Breast epithelium (tissue), 4 donors: ENCODE measurements around the gene RERG. TPM values are rescaled to one million over a fixed set of nuclear protein-coding genes. Genes with fewer than 3 reads are reported as not detected.
A peak's percentile ranks its signal among the peaks of the same experiment; 100 is the strongest.

Experiments
- DNase-seq, 2 donors: peaks; one replicate each; pipeline ENCODE4 v3.0.0-alpha.2; 2019; ENCODE audit warnings: low spot score in 2 of 2
- H3K27ac ChIP-seq, 2 donors: fragments of 200-600 bp; sonication (generic) in 1 of 2; one replicate each; pipeline ENCODE4 v1.5.1; 2016 to 2019; ENCODE audit warnings: mild to moderate bottlenecking in 1 of 2
- H3K27me3 ChIP-seq, 2 donors: fragments of 200-600 bp; sonication (generic) in 1 of 2; one replicate each; pipeline versions ENCODE4 v1.5.1 to v1.6.0; 2017 to 2019; ENCODE audit warnings: control low read depth in 1 of 2, mild to moderate bottlenecking in 1 of 2
- H3K36me3 ChIP-seq: fragments of 200-600 bp; one replicate; pipeline ENCODE4 v1.5.1; 2019
- H3K4me1 ChIP-seq, 2 donors: fragments of 200-600 bp; sonication (generic); one replicate each; pipeline ENCODE4 v1.5.1; 2016 to 2019; ENCODE audit warnings: control low read depth in 1 of 2
- H3K4me3 ChIP-seq, 3 donors: fragments of 200-600 bp; sonication (generic); 1 replicate in 2 of 3; 2 replicates in 1 of 3; pipeline ENCODE4 v1.5.1; 2016 to 2019; ENCODE audit warnings: mild to moderate bottlenecking in 3 of 3, moderate library complexity in 2 of 3
- H3K9me3 ChIP-seq, 2 donors: fragments of 200-600 bp; sonication (generic) in 1 of 2; one replicate each; pipeline ENCODE4 v1.5.1; 2016 to 2019; ENCODE audit warnings: control low read depth in 1 of 2
- POLR2A ChIP-seq: fragments of 450-650 bp; IDR thresholded peaks from one replicate; pipeline ENCODE4 v1.6.1; 2016; ENCODE audit warnings: antibody characterized with exemption, mild to moderate bottlenecking, moderate library complexity
- POLR2AphosphoS5 ChIP-seq, 3 donors: sonication (generic); formaldehyde crosslinking; IDR thresholded peaks; one replicate each; pipeline ENCODE4 v1.6.1; 2017; ENCODE audit warnings: antibody characterized with exemption in 3 of 3
- intact Hi-C: fragments of 100-400 bp; cut with DNase I; formaldehyde crosslinking; loops from one replicate; pipeline ENCODE4 v1.15.1; 2023; ENCODE audit warnings: low total_unique reads
- total RNA-seq, 3 donors: library from RNA; depleted of rRNA; stranded (reverse); fragments of >200 nt; gene quantifications; one replicate each; pipeline ENCODE4 v1.1.0, GENCODE V29; 2016
- TF ChIP-seq, protein P1 (sequence below), 3 donors: fragments of 450-650 bp; IDR thresholded peaks; one replicate each; pipeline ENCODE4 v1.5.1; 2016 to 2017; ENCODE audit warnings: antibody characterized with exemption in 3 of 3, mild to moderate bottlenecking in 3 of 3, moderate library complexity in 3 of 3

The RERG gene
- total RNA-seq, 3 donors from 2014 or later: 16.3 to 126 (median 60.0) TPM

DNA sequence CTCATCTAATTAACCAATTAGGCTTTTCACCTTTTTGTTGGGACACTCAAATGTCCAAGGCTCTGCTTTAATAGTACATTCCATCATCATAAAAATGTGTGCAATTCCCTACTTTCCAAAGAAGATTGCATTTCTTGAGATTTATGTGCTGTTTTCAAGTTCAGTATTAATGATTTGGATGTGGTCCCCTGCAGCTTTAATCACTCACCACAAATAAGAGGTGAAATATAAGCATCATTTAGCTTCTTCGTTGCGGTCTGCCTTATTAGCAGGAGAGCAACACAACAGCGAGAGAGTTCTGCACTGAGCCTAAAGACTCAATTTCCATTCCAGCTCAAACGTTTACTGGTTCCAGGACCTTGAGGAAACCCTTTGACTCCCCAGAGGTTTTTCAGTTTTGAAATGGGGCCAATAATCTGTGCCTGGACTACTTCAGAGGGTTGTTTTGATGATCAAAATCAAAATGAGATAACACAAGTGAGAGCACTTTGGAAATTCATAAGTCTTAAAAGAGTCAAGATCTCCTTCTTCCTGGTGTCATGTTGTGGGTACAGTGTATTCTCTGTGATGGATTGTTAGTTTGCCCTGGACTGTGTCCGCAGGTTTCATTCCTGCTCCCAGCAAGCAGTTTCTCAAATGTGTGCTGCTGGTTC lies 53.1 kb downstream of the RERG start:
- H3K27ac ChIP-seq: peak overlapping the region in 1 of 2 donors; percentile 9
- no peaks in the 10 kb centered on the region for H3K4me1 ChIP-seq
- H3K4me3 ChIP-seq: no peak overlapping the region
- no peak for DNase-seq
- intact Hi-C loops: no loop called here
- H3K9me3 ChIP-seq: no peaks in the 10 kb centered on the region
- TF ChIP-seq POLR2A: no peak
- no peak for TF ChIP-seq POLR2AphosphoS5 (IDR thresholded peaks at IDR 0.05)
- TF ChIP-seq, protein P1, sequence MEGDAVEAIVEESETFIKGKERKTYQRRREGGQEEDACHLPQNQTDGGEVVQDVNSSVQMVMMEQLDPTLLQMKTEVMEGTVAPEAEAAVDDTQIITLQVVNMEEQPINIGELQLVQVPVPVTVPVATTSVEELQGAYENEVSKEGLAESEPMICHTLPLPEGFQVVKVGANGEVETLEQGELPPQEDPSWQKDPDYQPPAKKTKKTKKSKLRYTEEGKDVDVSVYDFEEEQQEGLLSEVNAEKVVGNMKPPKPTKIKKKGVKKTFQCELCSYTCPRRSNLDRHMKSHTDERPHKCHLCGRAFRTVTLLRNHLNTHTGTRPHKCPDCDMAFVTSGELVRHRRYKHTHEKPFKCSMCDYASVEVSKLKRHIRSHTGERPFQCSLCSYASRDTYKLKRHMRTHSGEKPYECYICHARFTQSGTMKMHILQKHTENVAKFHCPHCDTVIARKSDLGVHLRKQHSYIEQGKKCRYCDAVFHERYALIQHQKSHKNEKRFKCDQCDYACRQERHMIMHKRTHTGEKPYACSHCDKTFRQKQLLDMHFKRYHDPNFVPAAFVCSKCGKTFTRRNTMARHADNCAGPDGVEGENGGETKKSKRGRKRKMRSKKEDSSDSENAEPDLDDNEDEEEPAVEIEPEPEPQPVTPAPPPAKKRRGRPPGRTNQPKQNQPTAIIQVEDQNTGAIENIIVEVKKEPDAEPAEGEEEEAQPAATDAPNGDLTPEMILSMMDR (IDR thresholded peaks at IDR 0.05): no peak
- no peaks in the 10 kb centered on the region for H3K27me3 ChIP-seq
- H3K36me3 ChIP-seq: no peaks in the 10 kb centered on the region

- no peaks in the 10 kb centered on the region for H3K27me3 ChIP-seq
- no peak for DNase-seq
- no peaks in the 10 kb centered on the region for H3K9me3 ChIP-seq
- H3K4me3 ChIP-seq: no peak overlapping the region
- intact Hi-C loops: no loop called here
- no peaks in the 10 kb centered on the region for H3K4me1 ChIP-seq
- no peaks in the 10 kb centered on the region for H3K36me3 ChIP-seq
- H3K27ac ChIP-seq: peak overlapping the region; percentile 75 to 88
- TF ChIP-seq POLR2A (no peak), POLR2AphosphoS5 (IDR thresholded peaks at IDR 0.05) (peak in 1 of 3 donors; percentile 83)
- TF ChIP-seq, protein P1 (IDR thresholded peaks at IDR 0.05): no peak
Measured at GRCh38 chr12:15165012-15165659, 56.1 kb downstream of the RERG start.

DNA sequence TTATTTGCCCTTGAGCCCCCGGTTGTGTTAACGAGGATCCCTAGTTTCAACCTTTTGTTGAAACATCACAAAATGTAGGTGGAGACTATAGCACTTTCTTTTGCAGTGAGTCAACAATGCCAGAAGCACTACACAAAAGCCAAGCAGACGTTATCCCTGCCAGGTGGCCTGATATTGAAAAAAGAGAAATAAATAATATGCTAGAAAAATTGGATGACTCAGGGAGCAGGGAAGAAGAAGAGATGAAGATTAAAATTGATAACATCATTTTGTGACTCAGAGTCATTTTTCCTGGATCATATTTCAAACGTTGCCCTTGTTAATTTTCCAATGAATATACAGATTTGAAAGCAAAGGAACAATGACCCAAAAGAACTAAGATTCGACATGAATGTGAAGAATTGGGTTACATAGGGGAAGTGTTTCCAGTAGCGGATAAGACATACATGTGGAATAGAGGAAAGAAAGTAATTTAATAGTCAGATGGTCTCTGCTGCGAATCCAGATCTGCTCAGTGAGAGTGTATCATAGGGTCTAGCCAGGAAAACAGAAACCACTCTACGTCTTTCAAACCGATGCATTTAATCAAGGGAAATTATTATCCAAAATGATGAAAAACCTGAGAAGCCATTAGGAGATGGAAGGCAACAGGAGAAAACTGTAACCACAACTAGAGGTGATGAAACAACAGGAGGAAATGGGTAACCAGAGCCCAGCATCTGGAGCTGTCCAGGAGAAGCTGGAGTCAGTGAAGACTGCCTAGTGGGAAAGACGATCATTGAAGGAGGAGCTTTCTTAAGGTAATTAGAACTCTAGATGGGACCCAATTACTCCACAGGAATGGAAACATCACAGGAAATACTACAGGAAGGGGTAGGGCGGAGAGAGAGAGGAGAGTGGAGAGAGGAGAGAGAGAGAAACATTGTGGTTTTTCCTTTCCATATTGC lies 57.9 kb downstream of the RERG start:
- intact Hi-C loops: no loop called here
- TF ChIP-seq, protein P1 (IDR thresholded peaks at IDR 0.05): no peak
- TF ChIP-seq POLR2A (no peak), POLR2AphosphoS5 (IDR thresholded peaks at IDR 0.05) (no peak)
- peak overlapping the region; percentile 75 to 88 for H3K27ac ChIP-seq
- H3K9me3 ChIP-seq: no peaks in the 10 kb centered on the region
- no peaks in the 10 kb centered on the region for H3K4me1 ChIP-seq
- H3K36me3 ChIP-seq: no peaks in the 10 kb centered on the region
- no peak overlapping the region for H3K4me3 ChIP-seq
- DNase-seq: no peak
- no peaks in the 10 kb centered on the region for H3K27me3 ChIP-seq

DNA sequence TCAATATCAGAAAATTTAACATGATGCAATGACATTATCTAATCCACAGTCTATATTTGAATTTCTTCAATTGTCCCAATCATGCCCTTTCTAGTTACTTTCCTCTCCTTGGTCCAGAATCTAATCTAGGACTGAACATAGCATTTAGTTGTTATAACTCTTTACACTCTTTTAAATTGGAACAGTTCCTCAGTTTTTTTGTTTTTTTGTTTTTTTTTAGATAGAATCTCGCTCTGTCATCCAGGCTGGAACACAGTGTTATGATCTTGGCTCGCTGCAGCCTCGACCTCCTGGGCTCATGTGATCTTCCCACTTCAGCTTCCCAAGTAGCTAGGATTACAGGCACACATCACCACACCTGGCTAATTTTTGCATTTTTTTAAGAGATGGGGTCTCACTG lies 63.1 kb downstream of the RERG start:
- H3K27me3 ChIP-seq: no peaks in the 10 kb centered on the region
- peak overlapping the region in 1 of 2 donors; percentile 28 for H3K27ac ChIP-seq
- DNase-seq: no peak
- H3K4me3 ChIP-seq: no peak overlapping the region
- no peak for TF ChIP-seq POLR2AphosphoS5 (IDR thresholded peaks at IDR 0.05)
- TF ChIP-seq, protein P1 (IDR thresholded peaks at IDR 0.05): no peak
- TF ChIP-seq POLR2A: no peak
- no peaks in the 10 kb centered on the region for H3K9me3 ChIP-seq
- H3K4me1 ChIP-seq: peaks cover 0 to 4% of the 10 kb centered on the region in 2 donors
- H3K36me3 ChIP-seq: no peaks in the 10 kb centered on the region
- intact Hi-C loops: loop anchor here (10.0 kb wide), 1 partner anchor 47 kb away; no protein-coding TSS in a partner anchor
